Smooth muscle cell of bladder (primary cell): ENCODE measurements around the gene DUS3L. TPM values are rescaled to one million over a fixed set of nuclear protein-coding genes. Genes with fewer than 3 reads are reported as not detected.

Experiments
- total RNA-seq: library from RNA; depleted of rRNA; stranded (reverse); fragments of >200 nt; gene quantifications from 2 replicates; pipeline ENCODE4 v1.2.3, GENCODE V29; 2014

The DUS3L gene, protein sequence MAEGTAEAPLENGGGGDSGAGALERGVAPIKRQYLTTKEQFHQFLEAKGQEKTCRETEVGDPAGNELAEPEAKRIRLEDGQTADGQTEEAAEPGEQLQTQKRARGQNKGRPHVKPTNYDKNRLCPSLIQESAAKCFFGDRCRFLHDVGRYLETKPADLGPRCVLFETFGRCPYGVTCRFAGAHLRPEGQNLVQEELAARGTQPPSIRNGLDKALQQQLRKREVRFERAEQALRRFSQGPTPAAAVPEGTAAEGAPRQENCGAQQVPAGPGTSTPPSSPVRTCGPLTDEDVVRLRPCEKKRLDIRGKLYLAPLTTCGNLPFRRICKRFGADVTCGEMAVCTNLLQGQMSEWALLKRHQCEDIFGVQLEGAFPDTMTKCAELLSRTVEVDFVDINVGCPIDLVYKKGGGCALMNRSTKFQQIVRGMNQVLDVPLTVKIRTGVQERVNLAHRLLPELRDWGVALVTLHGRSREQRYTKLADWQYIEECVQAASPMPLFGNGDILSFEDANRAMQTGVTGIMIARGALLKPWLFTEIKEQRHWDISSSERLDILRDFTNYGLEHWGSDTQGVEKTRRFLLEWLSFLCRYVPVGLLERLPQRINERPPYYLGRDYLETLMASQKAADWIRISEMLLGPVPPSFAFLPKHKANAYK
- total RNA-seq, result 19.5 and 28.3 TPM in 2 replicates

GRCh38 chr19:5790559-5791520, at the start of gene DUS3L:
DUS3L (minus strand) TSS chr19:5791163; CDS start chr19:5791141, 22 bp downstream.

DNA sequence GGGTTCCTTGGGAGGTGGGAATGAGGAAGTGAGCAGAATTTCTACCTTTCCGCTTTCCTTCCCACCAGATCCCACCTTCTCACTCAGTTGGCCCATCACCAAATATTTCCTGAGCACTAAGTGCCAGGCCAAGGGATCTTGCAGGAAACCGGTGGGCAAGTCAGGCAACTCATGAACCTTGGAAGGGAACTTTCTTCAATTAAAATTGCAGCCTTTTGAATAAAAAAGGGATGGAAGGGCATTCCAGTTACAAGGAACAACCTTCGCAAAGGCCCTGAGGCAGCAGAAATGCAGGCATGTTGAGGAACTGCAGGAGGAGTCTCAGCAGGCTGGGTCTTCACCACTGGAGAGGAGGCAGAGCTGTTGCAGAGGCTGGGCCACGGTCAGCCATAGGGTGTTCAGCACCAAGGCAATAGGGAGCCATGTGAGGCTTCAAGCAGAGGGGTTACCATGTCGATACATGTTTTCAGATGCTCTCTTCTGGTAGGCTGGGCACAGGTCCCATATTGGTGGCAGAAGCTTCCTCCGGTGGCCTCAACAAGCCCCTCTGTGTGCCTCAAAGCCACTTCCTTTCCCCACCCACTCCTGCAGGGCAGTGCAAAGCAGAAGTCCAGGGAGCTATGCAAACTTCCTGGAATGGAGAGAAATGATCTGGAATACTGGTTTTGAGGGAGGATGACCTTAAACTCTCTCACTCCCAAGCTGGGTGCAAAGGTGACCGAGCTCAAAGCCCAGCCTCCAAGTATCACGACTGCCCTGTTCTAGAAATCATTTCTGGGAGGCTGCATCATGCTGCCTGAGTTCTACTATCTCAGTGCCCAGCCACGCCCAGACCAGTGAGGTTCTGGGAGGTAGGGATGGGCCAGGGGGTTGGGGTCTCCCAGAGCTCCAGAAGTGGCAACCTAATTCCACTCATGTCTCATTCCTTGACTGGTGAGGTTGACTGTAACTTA, 48.4 kb upstream of the DUS3L start, which contains the start of gene FUT6:
Gene FUT6 (minus strand): TSS at position 638 of the 953 bp plus-strand sequence. CDS start 7,135 bp downstream, outside the sequence.

GRCh38 chr19:5804516-5805461, 13.8 kb upstream of the DUS3L start, which contains the start of gene NRTN:
NRTN (plus strand) TSS chr19:5805067; CDS start chr19:5824166, 19,099 bp downstream.

GRCh38 chr19:5784581-5785147, 6.3 kb downstream of the DUS3L start, which contains the start of gene PRR22:
PRR22 (minus strand) TSS chr19:5784746; CDS start chr19:5784660, 86 bp downstream.

Other genes with a start within 250 kb of the DUS3L start
- 0.09 and 0.28 TPM in 2 replicates for gene TINCR, start 223.2 kb downstream of the DUS3L start, total RNA-seq
- gene SAFB2, start 168.4 kb downstream of the DUS3L start, total RNA-seq, result 26.5 and 38.3 TPM in 2 replicates
- gene SAFB, start 168.1 kb downstream of the DUS3L start, total RNA-seq, result 39.3 and 56.0 TPM in 2 replicates
- 41.6 and 47.9 TPM in 2 replicates for gene MICOS13, start 110.6 kb downstream of the DUS3L start, total RNA-seq
- 7.8 and 11.3 TPM in 2 replicates for gene HSD11B1L, start 110.1 kb downstream of the DUS3L start, total RNA-seq
- 553 and 660 TPM in 2 replicates for gene RPL36, start 100.9 kb downstream of the DUS3L start, total RNA-seq
- gene LONP1, start 71.0 kb downstream of the DUS3L start, total RNA-seq, result 128 and 131 TPM in 2 replicates
- not detected in 2 replicates for gene CATSPERD, start 70.5 kb downstream of the DUS3L start, total RNA-seq
- gene PRR22, start 6.4 kb downstream of the DUS3L start, total RNA-seq, result 0.14 and 0.28 TPM in 2 replicates
- 0.14 and 0.18 TPM in 2 replicates for gene NRTN, start 13.9 kb upstream of the DUS3L start, total RNA-seq
- not detected in 2 replicates for gene FUT6, start 48.5 kb upstream of the DUS3L start, total RNA-seq
- not detected in 2 replicates for gene FUT3, start 60.3 kb upstream of the DUS3L start, total RNA-seq
- gene FUT5, start 79.4 kb upstream of the DUS3L start, total RNA-seq, result not detected in 2 replicates
- gene NDUFA11, start 112.6 kb upstream of the DUS3L start, total RNA-seq, result 254 and 299 TPM in 2 replicates
- 6.3 and 6.7 TPM in 2 replicates for gene VMAC, start 113.7 kb upstream of the DUS3L start, total RNA-seq
- 3.7 and 6.4 TPM in 2 replicates for gene CAPS, start 123.1 kb upstream of the DUS3L start, total RNA-seq
- gene RANBP3, start 187.0 kb upstream of the DUS3L start, total RNA-seq, result 30.6 and 33.7 TPM in 2 replicates